GM23338 (cell line): Measurements from ENCODE around the gene CYP20A1. TPM values are rescaled to one million over a fixed set of nuclear protein-coding genes. Genes with fewer than 3 reads are reported as not detected.

Experiments used
- ATAC-seq: fragments of 200-7000 bp; cut with Tn5 transposase; 3 replicates; pipeline ENCODE4 v1.9.1; 2020
- DNase-seq: peaks from one replicate; pipeline ENCODE4 v3.0.0-alpha.2; 2015; ENCODE audit warnings: low spot score
- H2AFZ ChIP-seq: fragments of 200-600 bp; sonication (generic); 2 replicates; pipeline ENCODE4 v1.8.0; 2016; ENCODE audit warnings: antibody characterized with exemption, mild to moderate bottlenecking, moderate library complexity
- H3F3A ChIP-seq: fragments of 200-600 bp; sonication (generic); replicated peaks from 2 replicates; pipeline ENCODE4 v1.8.0; 2017; ENCODE audit warnings: antibody characterized with exemption, mixed run types, low read depth
- H3K27ac ChIP-seq: fragments of 200-600 bp; sonication (generic); 2 replicates; pipeline ENCODE4 v1.6.1; 2016; ENCODE audit warnings: low read depth
- H3K27me3 ChIP-seq: fragments of 200-600 bp; sonication (generic); 2 replicates; pipeline ENCODE4 v1.8.0; 2016; ENCODE audit warnings: mild to moderate bottlenecking, mixed run types, moderate library complexity; ENCODE audit not compliant: insufficient read depth
- H3K36me3 ChIP-seq: fragments of 200-600 bp; sonication (generic); 2 replicates; pipeline ENCODE4 v1.8.0; 2016; ENCODE audit warnings: mild to moderate bottlenecking; ENCODE audit not compliant: insufficient read depth
- H3K4me1 ChIP-seq: fragments of 200-600 bp; sonication (generic); 2 replicates; pipeline ENCODE4 v1.8.0; 2016; ENCODE audit warnings: mild to moderate bottlenecking, moderate library complexity; ENCODE audit not compliant: insufficient read depth
- H3K4me2 ChIP-seq: fragments of 200-600 bp; sonication (generic); 2 replicates; pipeline ENCODE4 v1.7.1; 2017; ENCODE audit warnings: mixed run types
- H3K4me3 ChIP-seq: fragments of 200-600 bp; sonication (generic); 2 replicates; pipeline ENCODE4 v1.6.1; 2016; ENCODE audit warnings: mixed run types
- H3K79me2 ChIP-seq: fragments of 200-600 bp; sonication (generic); replicated peaks from 2 replicates; pipeline ENCODE4 v1.8.0; 2017; ENCODE audit warnings: mild to moderate bottlenecking; ENCODE audit not compliant: insufficient read depth
- H3K9me2 ChIP-seq: fragments of 200-600 bp; sonication (generic); 2 replicates; pipeline ENCODE4 v1.8.0; 2017; ENCODE audit not compliant: insufficient read depth
- H4K20me1 ChIP-seq: fragments of 200-600 bp; sonication (generic); replicated peaks from 2 replicates; pipeline ENCODE4 v1.8.0; 2017; ENCODE audit warnings: mild to moderate bottlenecking; ENCODE audit not compliant: insufficient read depth
- H3K27ac Mint-ChIP-seq: 2 replicates; pipeline ENCODE4 v1.8.0; 2020; ENCODE audit warnings: inconsistent platforms, mild to moderate bottlenecking, moderate library complexity, mixed read lengths
- H3K27me3 Mint-ChIP-seq: 3 replicates; pipeline ENCODE4 v1.8.0; 2022; ENCODE audit warnings: low read depth, mild to moderate bottlenecking, moderate library complexity, mixed read lengths, inconsistent platforms; ENCODE audit not compliant: insufficient read depth, poor library complexity
- H3K36me3 Mint-ChIP-seq: 3 replicates; pipeline ENCODE4 v1.8.0; 2021; ENCODE audit warnings: low read depth, mild to moderate bottlenecking, inconsistent platforms, moderate library complexity, mixed read lengths
- H3K4me1 Mint-ChIP-seq: 3 replicates; pipeline ENCODE4 v1.8.0; 2020; ENCODE audit warnings: mild to moderate bottlenecking, inconsistent platforms, mixed read lengths
- H3K4me3 Mint-ChIP-seq: 3 replicates; pipeline ENCODE4 v1.8.0; 2021; ENCODE audit warnings: moderate library complexity, mild to moderate bottlenecking, inconsistent platforms, mixed read lengths
- H3K9me3 Mint-ChIP-seq: 3 replicates; pipeline ENCODE4 v1.8.0; 2020; ENCODE audit warnings: moderate library complexity, mild to moderate bottlenecking, inconsistent platforms, mixed read lengths
- CREB1 ChIP-seq: fragments of 250-450 bp; sonication (Bioruptor Pico); IDR thresholded peaks from 2 replicates; pipeline ENCODE4 v1.5.0; 2020; ENCODE audit warnings: low read depth, mild to moderate bottlenecking, moderate library complexity
- ETS1 ChIP-seq: IDR thresholded peaks from 2 replicates; pipeline ENCODE4 v1.6.1; 2016; ENCODE audit warnings: antibody characterized with exemption
- EZH2 ChIP-seq: fragments of 200-600 bp; sonication (generic); IDR thresholded peaks from one replicate; pipeline ENCODE4 v1.8.0; 2017; ENCODE audit warnings: antibody characterized with exemption, mild to moderate bottlenecking, low read depth; ENCODE audit not compliant: unreplicated experiment
- EZH2phosphoT487 ChIP-seq: fragments of 200-600 bp; sonication (generic); IDR thresholded peaks from one replicate; pipeline ENCODE4 v1.8.1; 2018; ENCODE audit warnings: antibody characterized with exemption; ENCODE audit not compliant: unreplicated experiment
- NANOG ChIP-seq: IDR thresholded peaks from 2 replicates; pipeline ENCODE4 v1.6.1; 2016; ENCODE audit warnings: antibody characterized with exemption, borderline replicate concordance
- POLR2AphosphoS5 ChIP-seq: IDR thresholded peaks from 2 replicates; pipeline ENCODE4 v1.6.1; 2016; ENCODE audit warnings: antibody characterized with exemption, low read depth
- REST ChIP-seq: IDR thresholded peaks from one replicate; pipeline ENCODE4 v1.6.1; 2018; ENCODE audit warnings: antibody characterized with exemption; ENCODE audit not compliant: unreplicated experiment
- STAT1 ChIP-seq: IDR thresholded peaks from one replicate; pipeline ENCODE4 v1.6.1; 2016; ENCODE audit warnings: antibody characterized with exemption; ENCODE audit not compliant: unreplicated experiment
- ZNF114 ChIP-seq: fragments of 250-450 bp; sonication (Bioruptor Pico); IDR thresholded peaks from 2 replicates; pipeline ENCODE4 v1.5.0; 2020; ENCODE audit warnings: mild to moderate bottlenecking, moderate library complexity
- ZNF331 ChIP-seq: fragments of 250-450 bp; sonication (Bioruptor Pico); IDR thresholded peaks from 2 replicates; pipeline ENCODE4 v1.5.0; 2020; ENCODE audit warnings: low read depth, mild to moderate bottlenecking, moderate library complexity
- polyA plus RNA-seq: library from polyadenylated mRNA; unstranded; fragments of >200 nt; fragmentation: Nextera tagmentation; extraction: Ambion mirVana; gene quantifications from 2 replicates; pipeline ENCODE4 v1.2.1, GENCODE V29; 2016
- total RNA-seq: library from RNA; depleted of rRNA; stranded (reverse); fragments of >200 nt; shearing (Covaris generic); gene quantifications from 2 replicates; pipeline ENCODE4 v1.2.3, GENCODE V29; 2014
- TF ChIP-seq, protein P1 (sequence below), 2 experiments: fragments of 200-600 bp in 1 of 2; sonication (generic) in 1 of 2; conservative IDR thresholded peaks; 2 replicates each; pipeline versions ENCODE4 v1.5.1 to v1.6.1; 2016 to 2017; ENCODE audit warnings: antibody characterized with exemption in 2 of 2, low read depth in 2 of 2, mild to moderate bottlenecking in 2 of 2, moderate library complexity in 1 of 2

The CYP20A1 gene
- total and polyA plus RNA-seq, 2 experiments from 2014 or later = 17.0 to 21.0 TPM

DNA sequence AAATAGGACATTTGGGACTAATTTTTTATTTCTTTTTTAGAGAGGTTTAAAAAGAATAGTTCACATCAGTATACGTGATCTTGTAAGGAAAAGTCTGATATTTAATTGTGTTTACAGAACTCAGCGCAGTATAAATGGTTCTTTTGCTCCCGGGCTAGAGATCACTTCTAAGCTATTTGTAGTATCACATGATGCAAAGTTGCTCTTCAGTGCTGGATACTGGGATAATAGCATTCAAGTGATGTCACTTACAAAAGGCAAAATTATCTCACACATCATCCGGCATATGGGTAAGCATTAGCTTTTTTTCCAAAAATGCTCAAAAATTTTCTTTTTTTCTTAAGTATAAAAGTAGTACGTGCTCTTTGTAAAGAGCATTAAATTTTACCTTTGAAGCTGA is 37.4 kb upstream of the CYP20A1 start (continued):
- TF ChIP-seq REST (no peak), ETS1 (no peak), STAT1 (no peak), EZH2phosphoT487 (no peak), ZNF114 (CRISPR knock-in tag) (no peak)
- TF ChIP-seq, protein P1, sequence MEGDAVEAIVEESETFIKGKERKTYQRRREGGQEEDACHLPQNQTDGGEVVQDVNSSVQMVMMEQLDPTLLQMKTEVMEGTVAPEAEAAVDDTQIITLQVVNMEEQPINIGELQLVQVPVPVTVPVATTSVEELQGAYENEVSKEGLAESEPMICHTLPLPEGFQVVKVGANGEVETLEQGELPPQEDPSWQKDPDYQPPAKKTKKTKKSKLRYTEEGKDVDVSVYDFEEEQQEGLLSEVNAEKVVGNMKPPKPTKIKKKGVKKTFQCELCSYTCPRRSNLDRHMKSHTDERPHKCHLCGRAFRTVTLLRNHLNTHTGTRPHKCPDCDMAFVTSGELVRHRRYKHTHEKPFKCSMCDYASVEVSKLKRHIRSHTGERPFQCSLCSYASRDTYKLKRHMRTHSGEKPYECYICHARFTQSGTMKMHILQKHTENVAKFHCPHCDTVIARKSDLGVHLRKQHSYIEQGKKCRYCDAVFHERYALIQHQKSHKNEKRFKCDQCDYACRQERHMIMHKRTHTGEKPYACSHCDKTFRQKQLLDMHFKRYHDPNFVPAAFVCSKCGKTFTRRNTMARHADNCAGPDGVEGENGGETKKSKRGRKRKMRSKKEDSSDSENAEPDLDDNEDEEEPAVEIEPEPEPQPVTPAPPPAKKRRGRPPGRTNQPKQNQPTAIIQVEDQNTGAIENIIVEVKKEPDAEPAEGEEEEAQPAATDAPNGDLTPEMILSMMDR (conservative IDR thresholded peaks at IDR 0.05; ENCODE audit: low read depth in 2 of 2) = no peak

GRCh38 chr2:203209538-203209937 is 29.3 kb upstream of the CYP20A1 start:
- H3K4me1 Mint-ChIP-seq = no peaks in the 10 kb centered on the region
- ATAC-seq (no peak), DNase-seq (no peak)
- no peaks in the 10 kb centered on the region for H3K4me1 ChIP-seq
- no peaks in the 10 kb centered on the region for H4K20me1 ChIP-seq
- no peaks in the 10 kb centered on the region for H3K27me3 ChIP-seq
- H3K27ac Mint-ChIP-seq = no peak overlapping the region
- H3K27me3 Mint-ChIP-seq = peaks cover 7% of the 10 kb centered on the region
- no peaks in the 10 kb centered on the region for H3K36me3 ChIP-seq
- no peaks in the 10 kb centered on the region for H3K9me2 ChIP-seq
- H3K4me3 ChIP-seq = no peak overlapping the region
- no peak overlapping the region for H3K27ac ChIP-seq
- H3K9me3 Mint-ChIP-seq = peaks cover 7% of the 10 kb centered on the region; the same call in 1 of the 3 replicates
- no peak overlapping the region for H3K4me3 Mint-ChIP-seq
- no peaks in the 10 kb centered on the region for H3K79me2 ChIP-seq
- no peaks in the 10 kb centered on the region for H3F3A ChIP-seq
- no peak overlapping the region for H3K4me2 ChIP-seq
- peaks cover 23% of the 10 kb centered on the region for H3K36me3 Mint-ChIP-seq
- H2AFZ ChIP-seq = no peak overlapping the region
- TF ChIP-seq POLR2AphosphoS5 (no peak), STAT1 (no peak), ETS1 (no peak), CREB1 (CRISPR knock-in tag) (no peak), EZH2 (no peak), EZH2phosphoT487 (no peak), NANOG (no peak), ZNF114 (CRISPR knock-in tag) (no peak), ZNF331 (CRISPR knock-in tag) (no peak), REST (no peak)
- TF ChIP-seq, protein P1 (conservative IDR thresholded peaks at IDR 0.05; ENCODE audit: low read depth in 2 of 2) = no peak
